Measurements from ENCODE around the gene SMAD6. TPM values are rescaled to one million over a fixed set of nuclear protein-coding genes. Genes with fewer than 3 reads are reported as not detected.

SMAD6 gene
- total RNA-seq, 1 experiment from 2014 or later = 6.6 TPM

DNA sequence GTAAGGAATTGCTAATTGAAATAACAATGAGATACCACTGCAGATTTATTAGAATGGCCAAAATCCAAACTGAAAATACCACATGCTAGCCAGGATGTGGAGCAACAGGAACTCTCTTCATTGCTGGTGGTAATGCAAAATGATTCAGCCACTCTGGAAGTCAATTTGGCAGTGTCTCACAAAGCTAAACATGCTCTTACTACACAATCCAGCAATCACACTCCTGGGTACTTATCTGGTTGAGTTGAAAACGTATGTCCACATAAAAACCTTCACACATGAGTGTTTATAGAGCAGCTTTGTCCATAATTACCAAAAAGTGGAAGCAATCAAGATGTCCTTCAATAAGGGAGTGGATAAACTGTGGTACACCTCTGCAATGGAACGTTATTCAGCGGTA is 113.3 kb downstream of the SMAD6 start:
- H3K27me3 ChIP-seq (ENCODE audit: insufficient read depth, low read length) = no peaks in the 10 kb centered on the region
- no peak for ATAC-seq
- ChIA-PET POLR2A (interaction anchor here (0.6 kb wide), 1 partner anchor 1027 kb away, joined by 4 read pairs; no protein-coding TSS in a partner anchor), RAD21 (ENCODE audit: low non-redundant PET in 1 of 2, low total read pairs in 2 of 2, uncharacterized antibody in 2 of 2, unreplicated experiment in 2 of 2) (no interaction called here), CTCF (no interaction called here)
- no peak overlapping the region for H3K9ac ChIP-seq (ENCODE audit: low read length)
- no peak overlapping the region for H3K4me2 ChIP-seq (ENCODE audit: low read length)
- H3K4me1 ChIP-seq (ENCODE audit: control insufficient read depth in 1 of 2, insufficient read depth in 2 of 2, low read length in 2 of 2) = peaks cover 3 to 12% of the 10 kb centered on the region in 2 experiments; a peak in 2 of 4 replicates
- TF ChIP-seq CBX3 (IDR thresholded peaks at IDR 0.05; ENCODE audit: low read depth) (no peak), POLR2AphosphoS5 (IDR thresholded peaks at IDR 0.05; ENCODE audit: low read depth, low read length) (no peak), EGR1 (IDR thresholded peaks at IDR 0.05; ENCODE audit: low read depth) (no peak), EZH2phosphoT487 (IDR thresholded peaks at IDR 0.05; ENCODE audit: borderline replicate concordance) (no peak), ELF1 (IDR thresholded peaks at IDR 0.05; ENCODE audit: borderline replicate concordance, low read depth) (no peak), ZNF274 (IDR thresholded peaks at IDR 0.05; ENCODE audit: low read depth, low read length) (no peak), SIN3A (IDR thresholded peaks at IDR 0.05; ENCODE audit: low read depth) (no peak), TCF7L2 (IDR thresholded peaks at IDR 0.05; ENCODE audit: borderline replicate concordance, extremely low read depth, insufficient read depth, insufficient read length) (no peak), POLR2A (IDR thresholded peaks at IDR 0.05; ENCODE audit: borderline replicate concordance, extremely low read depth, insufficient read depth, insufficient read length) (no peak), JUND (IDR thresholded peaks at IDR 0.05) (no peak), ZFX (IDR thresholded peaks at IDR 0.05) (no peak), SP1 (IDR thresholded peaks at IDR 0.05; ENCODE audit: low read depth) (no peak), SRF (IDR thresholded peaks at IDR 0.05; ENCODE audit: low read depth) (no peak)
- TF ChIP-seq, protein P1, sequence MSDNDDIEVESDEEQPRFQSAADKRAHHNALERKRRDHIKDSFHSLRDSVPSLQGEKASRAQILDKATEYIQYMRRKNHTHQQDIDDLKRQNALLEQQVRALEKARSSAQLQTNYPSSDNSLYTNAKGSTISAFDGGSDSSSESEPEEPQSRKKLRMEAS (IDR thresholded peaks at IDR 0.05) = no peak
- no peak overlapping the region for H3K27ac ChIP-seq (ENCODE audit: low read depth, low read length)
- H3K4me3 ChIP-seq (replicated peaks in 1 of 2; ENCODE audit: low read depth in 1 of 2, low read length in 2 of 2) = no peak overlapping the region
- no TSS peak for BruUV-seq (replicated peaks)
- intact Hi-C loops (cut with micrococcal nuclease) = no loop called here
- H3K79me2 ChIP-seq (ENCODE audit: insufficient read depth, low read length) = no peaks in the 10 kb centered on the region
- no peaks in the 10 kb centered on the region for H3K9me3 ChIP-seq (ENCODE audit: control insufficient read depth in 1 of 2, insufficient read depth in 1 of 2, low read depth in 1 of 2, low read length in 2 of 2)
- no peaks in the 10 kb centered on the region for H3K9me2 ChIP-seq (ENCODE audit: insufficient read depth)
- H2AFZ ChIP-seq (ENCODE audit: low read depth, low read length, poor library complexity, severe bottlenecking) = no peak overlapping the region
- DNase-seq (ENCODE audit: low read depth, low spot score) = no peak
- no peaks in the 10 kb centered on the region for H4K20me1 ChIP-seq (ENCODE audit: insufficient read depth)
- no peaks in the 10 kb centered on the region for H3K36me3 ChIP-seq (ENCODE audit: control insufficient read depth in 1 of 2, insufficient read depth in 2 of 2, low read length in 2 of 2)

DNA sequence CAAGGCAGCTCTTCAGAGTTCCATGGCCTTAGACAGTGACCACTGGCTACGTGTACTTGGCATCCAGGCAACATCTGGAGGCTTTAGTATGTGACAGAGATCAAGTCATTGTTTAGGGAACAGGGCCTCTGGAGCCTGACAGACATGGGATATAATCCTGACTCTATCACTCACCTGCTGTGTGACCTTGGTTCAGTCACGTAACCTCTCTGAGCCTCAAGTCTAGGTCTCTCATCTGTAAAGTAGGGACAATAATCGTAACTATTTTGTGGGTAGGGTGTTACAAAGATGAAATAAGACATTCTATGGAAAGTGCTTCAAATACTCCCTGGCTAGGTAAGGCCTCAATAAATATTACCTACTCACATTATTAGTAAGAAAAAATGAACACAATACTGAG is 114.2 kb downstream of the SMAD6 start:
- ChIA-PET RAD21 (ENCODE audit: low non-redundant PET in 1 of 2, low total read pairs in 2 of 2, uncharacterized antibody in 2 of 2, unreplicated experiment in 2 of 2) (no interaction called here), CTCF (no interaction called here), POLR2A (no interaction called here)
- Histone ChIP-seq H3K4me1 (ENCODE audit: control insufficient read depth in 1 of 2, insufficient read depth in 2 of 2, low read length in 2 of 2) (peaks cover 3 to 12% of the 10 kb centered on the region in 2 experiments; a peak in 2 of 4 replicates), H3K9me3 (ENCODE audit: control insufficient read depth in 1 of 2, insufficient read depth in 1 of 2, low read depth in 1 of 2, low read length in 2 of 2) (no peaks in the 10 kb centered on the region), H2AFZ (ENCODE audit: low read depth, low read length, poor library complexity, severe bottlenecking) (no peak overlapping the region), H3K4me2 (ENCODE audit: low read length) (no peak overlapping the region), H3K4me3 (replicated peaks in 1 of 2; ENCODE audit: low read depth in 1 of 2, low read length in 2 of 2) (no peak overlapping the region), H3K79me2 (ENCODE audit: insufficient read depth, low read length) (no peaks in the 10 kb centered on the region), H3K36me3 (ENCODE audit: control insufficient read depth in 1 of 2, insufficient read depth in 2 of 2, low read length in 2 of 2) (no peaks in the 10 kb centered on the region), H3K9ac (ENCODE audit: low read length) (no peak overlapping the region), H4K20me1 (ENCODE audit: insufficient read depth) (no peaks in the 10 kb centered on the region), H3K27me3 (ENCODE audit: insufficient read depth, low read length) (no peaks in the 10 kb centered on the region), H3K9me2 (ENCODE audit: insufficient read depth) (no peaks in the 10 kb centered on the region), H3K27ac (ENCODE audit: low read depth, low read length) (no peak overlapping the region)
- ATAC-seq (no peak), DNase-seq (ENCODE audit: low read depth, low spot score) (no peak)
- intact Hi-C loops (cut with micrococcal nuclease) = no loop called here
- BruUV-seq (replicated peaks) = no TSS peak
- no peak for TF ChIP-seq YY1 (IDR thresholded peaks at IDR 0.05; ENCODE audit: extremely low read depth, insufficient replicate concordance, low read depth, low read length)
- TF ChIP-seq SIN3A (IDR thresholded peaks at IDR 0.05; ENCODE audit: low read depth) = no peak
- no peak for TF ChIP-seq EZH2phosphoT487 (IDR thresholded peaks at IDR 0.05; ENCODE audit: borderline replicate concordance)
- TF ChIP-seq SRF (IDR thresholded peaks at IDR 0.05; ENCODE audit: low read depth) = no peak
- no peak for TF ChIP-seq ZNF274 (IDR thresholded peaks at IDR 0.05; ENCODE audit: low read depth, low read length)

Data from HCT116 (cell line).